ENCODE data around the gene FOXP2.

The FOXP2 gene

DNA sequence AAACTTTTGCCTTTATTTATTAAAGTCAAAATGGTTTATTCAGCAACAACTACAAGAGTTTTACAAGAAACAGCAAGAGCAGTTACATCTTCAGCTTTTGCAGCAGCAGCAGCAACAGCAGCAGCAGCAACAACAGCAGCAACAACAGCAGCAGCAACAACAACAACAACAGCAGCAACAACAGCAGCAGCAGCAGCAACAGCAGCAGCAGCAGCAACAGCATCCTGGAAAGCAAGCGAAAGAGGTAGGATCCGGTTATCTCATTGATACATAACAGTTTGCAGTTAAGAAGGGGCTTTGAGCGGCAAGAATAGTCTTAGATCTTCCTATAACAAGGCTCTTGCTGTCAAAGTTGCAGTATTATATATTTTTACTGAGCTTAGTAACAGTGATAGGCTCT lies 215.1 kb downstream of the FOXP2 start:
- TF ChIP-seq, protein P1, sequence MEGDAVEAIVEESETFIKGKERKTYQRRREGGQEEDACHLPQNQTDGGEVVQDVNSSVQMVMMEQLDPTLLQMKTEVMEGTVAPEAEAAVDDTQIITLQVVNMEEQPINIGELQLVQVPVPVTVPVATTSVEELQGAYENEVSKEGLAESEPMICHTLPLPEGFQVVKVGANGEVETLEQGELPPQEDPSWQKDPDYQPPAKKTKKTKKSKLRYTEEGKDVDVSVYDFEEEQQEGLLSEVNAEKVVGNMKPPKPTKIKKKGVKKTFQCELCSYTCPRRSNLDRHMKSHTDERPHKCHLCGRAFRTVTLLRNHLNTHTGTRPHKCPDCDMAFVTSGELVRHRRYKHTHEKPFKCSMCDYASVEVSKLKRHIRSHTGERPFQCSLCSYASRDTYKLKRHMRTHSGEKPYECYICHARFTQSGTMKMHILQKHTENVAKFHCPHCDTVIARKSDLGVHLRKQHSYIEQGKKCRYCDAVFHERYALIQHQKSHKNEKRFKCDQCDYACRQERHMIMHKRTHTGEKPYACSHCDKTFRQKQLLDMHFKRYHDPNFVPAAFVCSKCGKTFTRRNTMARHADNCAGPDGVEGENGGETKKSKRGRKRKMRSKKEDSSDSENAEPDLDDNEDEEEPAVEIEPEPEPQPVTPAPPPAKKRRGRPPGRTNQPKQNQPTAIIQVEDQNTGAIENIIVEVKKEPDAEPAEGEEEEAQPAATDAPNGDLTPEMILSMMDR (IDR thresholded peaks at IDR 0.05; ENCODE audit: extremely low read depth, missing control alignments): no peak
- DNase-seq (ENCODE audit: low spot score): no peak

DNA sequence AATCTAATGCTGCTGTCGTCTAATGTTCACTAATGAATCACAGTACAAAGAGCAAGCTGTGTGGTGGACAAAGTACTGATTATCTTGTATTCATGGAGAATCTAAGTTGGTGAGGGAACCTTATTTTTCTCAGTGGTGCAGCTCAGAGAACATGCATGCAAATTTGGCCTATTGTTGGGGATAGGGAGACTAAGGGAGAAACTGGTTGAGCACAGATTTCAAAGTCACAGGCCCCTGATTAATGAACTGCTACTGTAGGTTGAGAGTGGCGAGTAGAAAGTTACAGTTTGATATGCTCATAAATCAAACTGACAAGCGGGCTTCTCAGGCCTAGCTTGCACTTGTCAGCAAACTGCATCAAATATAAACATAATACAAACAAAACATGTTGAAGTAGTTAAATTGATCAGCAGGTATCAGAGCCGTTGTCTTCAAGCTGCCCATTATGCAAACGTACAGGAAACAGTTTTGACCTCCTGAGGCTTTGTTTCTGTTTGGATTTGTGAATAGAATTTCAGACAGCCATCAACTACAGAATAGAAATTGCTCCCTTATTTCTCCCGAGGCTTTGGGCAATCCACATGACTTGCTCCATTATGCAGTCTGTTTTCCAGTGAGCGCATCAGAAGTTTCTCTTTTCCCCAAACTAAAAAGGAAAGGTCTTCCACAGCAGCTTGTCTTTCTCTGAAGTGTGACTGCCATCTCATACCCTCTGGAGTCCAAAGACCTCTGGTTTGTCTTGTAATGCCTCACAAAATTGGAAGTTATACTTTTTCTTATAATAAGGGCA lies 215.8 kb downstream of the FOXP2 start:
- DNase-seq (ENCODE audit: low spot score): no peak
- TF ChIP-seq, protein P1 (IDR thresholded peaks at IDR 0.05; ENCODE audit: extremely low read depth, missing control alignments): no peak

DNA sequence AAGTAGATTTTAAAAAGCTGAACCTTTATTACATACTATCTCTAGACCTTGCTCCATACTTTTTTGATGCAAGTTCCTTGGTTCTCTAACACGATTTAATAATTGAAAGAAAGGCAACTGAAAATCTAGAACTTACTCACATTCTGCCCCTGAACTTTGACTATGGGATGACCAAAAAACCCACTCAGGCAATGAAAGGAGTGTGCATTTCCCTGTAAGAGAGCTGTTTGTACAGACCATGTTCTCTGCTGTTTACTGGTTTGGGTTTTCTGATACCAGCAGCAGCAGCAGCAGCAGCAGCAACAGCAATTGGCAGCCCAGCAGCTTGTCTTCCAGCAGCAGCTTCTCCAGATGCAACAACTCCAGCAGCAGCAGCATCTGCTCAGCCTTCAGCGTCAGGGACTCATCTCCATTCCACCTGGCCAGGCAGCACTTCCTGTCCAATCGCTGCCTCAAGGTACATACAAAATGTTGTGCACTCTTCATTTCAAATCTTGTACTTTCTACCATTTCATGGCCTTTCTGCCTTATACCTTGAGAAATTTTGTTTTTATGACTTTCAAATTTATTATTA lies 216.7 kb downstream of the FOXP2 start:
- no peak for DNase-seq (ENCODE audit: low spot score)
- TF ChIP-seq, protein P1 (IDR thresholded peaks at IDR 0.05; ENCODE audit: extremely low read depth, missing control alignments): no peak

DNA sequence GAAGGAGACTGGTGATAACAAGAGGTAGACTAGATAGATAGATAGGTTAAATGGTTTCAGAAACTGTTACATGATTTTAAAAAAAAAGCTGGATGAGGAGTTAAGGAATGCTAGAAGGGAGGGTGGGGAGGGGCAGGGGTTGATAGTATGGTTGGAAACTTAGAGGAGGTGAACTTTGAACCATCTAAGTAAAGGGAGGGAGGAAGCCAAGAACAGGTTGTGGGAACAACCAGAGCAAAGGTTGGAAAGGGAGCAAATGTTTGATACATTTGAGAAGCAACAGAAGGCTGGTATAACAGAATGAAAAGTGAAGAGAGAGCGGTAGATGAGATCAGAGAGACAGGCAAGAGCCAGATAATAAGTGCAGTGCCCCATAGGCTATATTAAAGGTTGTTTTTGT lies 224.8 kb downstream of the FOXP2 start:
- no peak for DNase-seq (ENCODE audit: low spot score)
- TF ChIP-seq, protein P1 (IDR thresholded peaks at IDR 0.05; ENCODE audit: extremely low read depth, missing control alignments): no peak

DNA sequence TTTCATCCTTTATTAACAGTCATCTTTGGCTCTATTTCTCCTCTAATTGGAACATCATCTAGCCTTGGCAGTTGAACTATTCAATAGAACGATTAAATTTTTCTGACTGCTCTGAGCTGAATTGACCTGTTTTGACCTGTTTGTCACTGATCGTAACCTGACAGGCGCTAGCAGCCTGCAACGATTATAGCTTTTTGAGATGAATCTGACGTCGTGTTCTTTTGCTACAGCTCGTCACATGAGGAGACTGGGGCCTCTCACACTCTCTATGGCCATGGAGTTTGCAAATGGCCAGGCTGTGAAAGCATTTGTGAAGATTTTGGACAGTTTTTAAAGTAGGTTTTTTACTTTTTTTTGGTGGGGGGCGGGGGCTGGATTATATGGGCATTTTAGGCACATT lies 229.8 kb downstream of the FOXP2 start:
- DNase-seq (ENCODE audit: low spot score): no peak
- TF ChIP-seq, protein P1 (IDR thresholded peaks at IDR 0.05; ENCODE audit: extremely low read depth, missing control alignments): no peak

DNA sequence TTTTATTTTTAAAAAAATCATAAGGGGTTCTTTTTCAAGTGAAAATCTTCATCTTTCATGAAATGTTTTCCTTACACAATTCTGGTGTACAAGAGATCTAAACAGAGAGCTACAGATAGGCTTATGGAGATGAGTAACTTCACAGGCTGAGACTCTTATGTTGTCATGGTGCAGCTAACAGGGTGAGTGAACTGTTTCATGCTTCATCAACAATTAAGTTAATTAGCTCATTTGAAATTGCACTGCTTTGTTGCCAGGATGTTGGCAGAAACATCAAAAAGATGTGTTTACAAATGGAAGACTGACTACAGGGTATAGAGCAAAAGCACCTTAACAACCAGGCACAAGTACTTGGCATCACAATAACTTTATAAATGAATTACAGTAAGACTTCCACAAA lies 230.8 kb downstream of the FOXP2 start:
- no peak for DNase-seq (ENCODE audit: low spot score)
- TF ChIP-seq, protein P1 (IDR thresholded peaks at IDR 0.05; ENCODE audit: extremely low read depth, missing control alignments): no peak

DNA sequence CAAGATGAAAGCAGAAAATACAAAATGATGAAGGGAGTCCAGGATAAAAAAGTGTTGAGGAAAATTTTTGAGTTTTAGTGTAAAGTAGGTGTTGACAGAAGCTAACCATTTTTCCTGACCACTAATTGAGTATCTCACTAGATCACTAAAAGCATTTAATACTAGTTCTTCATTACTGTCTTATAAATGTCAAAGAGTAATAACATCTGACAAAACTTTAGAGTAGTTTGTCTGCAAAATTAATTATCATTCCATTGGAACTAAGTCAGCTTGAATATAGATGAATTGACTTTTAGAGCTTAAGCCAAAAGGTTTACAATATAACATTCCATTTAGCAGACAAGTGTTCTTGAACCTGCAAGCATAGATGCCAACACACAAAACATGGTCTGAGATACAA lies 232.9 kb downstream of the FOXP2 start:
- no peak for DNase-seq (ENCODE audit: low spot score)
- TF ChIP-seq, protein P1 (IDR thresholded peaks at IDR 0.05; ENCODE audit: extremely low read depth, missing control alignments): no peak
